ENCODE results near the gene LDLRAD2. TPM values are rescaled to one million over a fixed set of nuclear protein-coding genes. Genes with fewer than 3 reads are reported as not detected.

Gene LDLRAD2
- total and polyA plus RNA-seq, 9 donors, result 1.5 to 9.1 (median 6.7) TPM

- 90% methylated on average over 7 of the region's 13 CpGs for WGBS (ENCODE audit: insufficient coverage)
- H3K36me3 ChIP-seq (ENCODE audit: control insufficient read depth, insufficient read depth, low read length), result peaks cover 86% of the 10 kb centered on the region
- no peak for DNase-seq
- no peaks in the 10 kb centered on the region for H3K9me3 ChIP-seq (replicated peaks; ENCODE audit: control insufficient read depth, low read depth, low read length)
- H3K4me3 ChIP-seq (ENCODE audit: low read length), result no peak overlapping the region
- no peaks in the 10 kb centered on the region for H3K4me1 ChIP-seq (ENCODE audit: control insufficient read depth, insufficient read depth, low read length)
- H3K27ac ChIP-seq (ENCODE audit: low read length), result no peak overlapping the region
- no peaks in the 10 kb centered on the region for H3K27me3 ChIP-seq (ENCODE audit: control insufficient read depth, insufficient read depth, low read length)
These were observed 28.9 kb downstream of the LDLRAD2 start for GRCh38 chr1:21840981-21841380.

- no peaks in the 10 kb centered on the region for H3K27me3 ChIP-seq (ENCODE audit: control insufficient read depth, insufficient read depth, low read length)
- peaks cover 86% of the 10 kb centered on the region for H3K36me3 ChIP-seq (ENCODE audit: control insufficient read depth, insufficient read depth, low read length)
- H3K4me3 ChIP-seq (ENCODE audit: low read length), result no peak overlapping the region
- no peaks in the 10 kb centered on the region for H3K9me3 ChIP-seq (replicated peaks; ENCODE audit: control insufficient read depth, low read depth, low read length)
- H3K4me1 ChIP-seq (ENCODE audit: control insufficient read depth, insufficient read depth, low read length), result no peaks in the 10 kb centered on the region
- no peak for DNase-seq
- WGBS (ENCODE audit: insufficient coverage), result 91% methylated on average over 21 of the region's 21 CpGs
- H3K27ac ChIP-seq (ENCODE audit: low read length), result no peak overlapping the region
These were observed 29.9 kb downstream of the LDLRAD2 start for GRCh38 chr1:21841852-21842466.

GRCh38 chr1:21842606-21843162 is 30.6 kb downstream of the LDLRAD2 start:
- 89% methylated on average over 4 of the region's 15 CpGs for WGBS (ENCODE audit: insufficient coverage)
- DNase-seq, result no peak
- no peaks in the 10 kb centered on the region for H3K9me3 ChIP-seq (replicated peaks; ENCODE audit: control insufficient read depth, low read depth, low read length)
- H3K36me3 ChIP-seq (ENCODE audit: control insufficient read depth, insufficient read depth, low read length), result peaks cover 89% of the 10 kb centered on the region
- no peaks in the 10 kb centered on the region for H3K27me3 ChIP-seq (ENCODE audit: control insufficient read depth, insufficient read depth, low read length)
- no peak overlapping the region for H3K4me3 ChIP-seq (ENCODE audit: low read length)
- no peak overlapping the region for H3K27ac ChIP-seq (ENCODE audit: low read length)
- no peaks in the 10 kb centered on the region for H3K4me1 ChIP-seq (ENCODE audit: control insufficient read depth, insufficient read depth, low read length)

GRCh38 chr1:21843208-21843607 is 31.1 kb downstream of the LDLRAD2 start:
- H3K36me3 ChIP-seq (ENCODE audit: control insufficient read depth, insufficient read depth, low read length), result peaks cover 89% of the 10 kb centered on the region
- H3K27ac ChIP-seq (ENCODE audit: low read length), result no peak overlapping the region
- no peaks in the 10 kb centered on the region for H3K27me3 ChIP-seq (ENCODE audit: control insufficient read depth, insufficient read depth, low read length)
- no peaks in the 10 kb centered on the region for H3K9me3 ChIP-seq (replicated peaks; ENCODE audit: control insufficient read depth, low read depth, low read length)
- H3K4me3 ChIP-seq (ENCODE audit: low read length), result no peak overlapping the region
- WGBS (ENCODE audit: insufficient coverage), result 85% methylated on average over 9 of the region's 13 CpGs
- DNase-seq, result no peak
- no peaks in the 10 kb centered on the region for H3K4me1 ChIP-seq (ENCODE audit: control insufficient read depth, insufficient read depth, low read length)

- Histone ChIP-seq H3K27ac (ENCODE audit: low read length) (no peak overlapping the region), H3K9me3 (replicated peaks; ENCODE audit: control insufficient read depth, low read depth, low read length) (no peaks in the 10 kb centered on the region), H3K4me1 (ENCODE audit: control insufficient read depth, insufficient read depth, low read length) (no peaks in the 10 kb centered on the region), H3K4me3 (ENCODE audit: low read length) (no peak overlapping the region), H3K27me3 (ENCODE audit: control insufficient read depth, insufficient read depth, low read length) (no peaks in the 10 kb centered on the region), H3K36me3 (ENCODE audit: control insufficient read depth, insufficient read depth, low read length) (peaks cover 89% of the 10 kb centered on the region)
- no peak for DNase-seq
- 92% methylated on average over 11 of the region's 11 CpGs for WGBS (ENCODE audit: insufficient coverage)
These were observed 31.9 kb downstream of the LDLRAD2 start for GRCh38 chr1:21843996-21844395.

GRCh38 chr1:21845646-21846641 is 33.9 kb downstream of the LDLRAD2 start:
- 92% methylated on average over 20 of the region's 33 CpGs for WGBS (ENCODE audit: insufficient coverage)

GRCh38 chr1:21847223-21848205 is 35.4 kb downstream of the LDLRAD2 start:
- H3K4me3 ChIP-seq (ENCODE audit: low read length), result no peak overlapping the region
- DNase-seq, result no peak
- H3K9me3 ChIP-seq (replicated peaks; ENCODE audit: control insufficient read depth, low read depth, low read length), result no peaks in the 10 kb centered on the region
- no peaks in the 10 kb centered on the region for H3K27me3 ChIP-seq (ENCODE audit: control insufficient read depth, insufficient read depth, low read length)
- H3K27ac ChIP-seq (ENCODE audit: low read length), result no peak overlapping the region
- H3K36me3 ChIP-seq (ENCODE audit: control insufficient read depth, insufficient read depth, low read length), result peaks cover 91% of the 10 kb centered on the region
- 90% methylated on average over 45 of the region's 47 CpGs for WGBS (ENCODE audit: insufficient coverage)
- no peaks in the 10 kb centered on the region for H3K4me1 ChIP-seq (ENCODE audit: control insufficient read depth, insufficient read depth, low read length)

More at GRCh38 chr1:21845646-21846641, 33.9 kb downstream of the LDLRAD2 start:
- Histone ChIP-seq H3K36me3 (ENCODE audit: control insufficient read depth, insufficient read depth, low read length) (peaks cover 91% of the 10 kb centered on the region), H3K4me1 (ENCODE audit: control insufficient read depth, insufficient read depth, low read length) (no peaks in the 10 kb centered on the region), H3K9me3 (replicated peaks; ENCODE audit: control insufficient read depth, low read depth, low read length) (no peaks in the 10 kb centered on the region), H3K4me3 (ENCODE audit: low read length) (no peak overlapping the region), H3K27ac (ENCODE audit: low read length) (no peak overlapping the region), H3K27me3 (ENCODE audit: control insufficient read depth, insufficient read depth, low read length) (no peaks in the 10 kb centered on the region)
- no peak for DNase-seq

GRCh38 chr1:21848524-21849174 is 36.6 kb downstream of the LDLRAD2 start:
- DNase-seq, result no peak
- H3K4me1 ChIP-seq (ENCODE audit: control insufficient read depth, insufficient read depth, low read length), result no peaks in the 10 kb centered on the region
- H3K27ac ChIP-seq (ENCODE audit: low read length), result no peak overlapping the region
- no peak overlapping the region for H3K4me3 ChIP-seq (ENCODE audit: low read length)
- H3K27me3 ChIP-seq (ENCODE audit: control insufficient read depth, insufficient read depth, low read length), result no peaks in the 10 kb centered on the region
- H3K9me3 ChIP-seq (replicated peaks; ENCODE audit: control insufficient read depth, low read depth, low read length), result no peaks in the 10 kb centered on the region
- H3K36me3 ChIP-seq (ENCODE audit: control insufficient read depth, insufficient read depth, low read length), result peaks cover 87% of the 10 kb centered on the region
- WGBS (ENCODE audit: insufficient coverage), result 92% methylated on average over 10 of the region's 17 CpGs

- 92% methylated on average over 25 of the region's 30 CpGs for WGBS (ENCODE audit: insufficient coverage)
- Histone ChIP-seq H3K4me3 (ENCODE audit: low read length) (no peak overlapping the region), H3K36me3 (ENCODE audit: control insufficient read depth, insufficient read depth, low read length) (peaks cover 89% of the 10 kb centered on the region)
These were observed 38.0 kb downstream of the LDLRAD2 start for GRCh38 chr1:21849909-21850576.

More at GRCh38 chr1:21849909-21850576, 38.0 kb downstream of the LDLRAD2 start:
- Histone ChIP-seq H3K9me3 (replicated peaks; ENCODE audit: control insufficient read depth, low read depth, low read length) (no peaks in the 10 kb centered on the region), H3K4me1 (ENCODE audit: control insufficient read depth, insufficient read depth, low read length) (no peaks in the 10 kb centered on the region), H3K27me3 (ENCODE audit: control insufficient read depth, insufficient read depth, low read length) (no peaks in the 10 kb centered on the region), H3K27ac (ENCODE audit: low read length) (no peak overlapping the region)
- no peak for DNase-seq
